Left ventricle myocardium inferior (tissue), 1 donor: Measurements from ENCODE around the gene SCLY. TPM values are rescaled to one million over a fixed set of nuclear protein-coding genes. Genes with fewer than 3 reads are reported as not detected.
"Not testable (repeated sequence)": the region's sequence is repeated elsewhere in the genome, so short reads cannot be mapped to it uniquely, and the experiment has no call there.

Experiments used
- DNase-seq: peaks from one replicate; pipeline ENCODE4 v3.0.0-alpha.2; 2020
- H3K27ac ChIP-seq: fragments of 200-600 bp; replicated peaks from 2 replicates; pipeline ENCODE4 v1.8.0; 2021
- H3K27me3 ChIP-seq: fragments of 200-600 bp; 2 replicates; pipeline ENCODE4 v1.8.0; 2021; ENCODE audit warnings: low read depth
- H3K36me3 ChIP-seq: fragments of 200-600 bp; 2 replicates; pipeline ENCODE4 v1.8.0; 2021
- H3K4me1 ChIP-seq: fragments of 200-600 bp; 2 replicates; pipeline ENCODE4 v1.8.0; 2021
- H3K4me3 ChIP-seq: fragments of 200-600 bp; 2 replicates; pipeline ENCODE4 v1.8.0; 2021; ENCODE audit warnings: mild to moderate bottlenecking, moderate library complexity
- H3K9me3 ChIP-seq: fragments of 200-600 bp; replicated peaks from 2 replicates; pipeline ENCODE4 v1.8.0; 2021
- CTCF ChIP-seq: fragments of 200-600 bp; IDR thresholded peaks from 2 replicates; pipeline ENCODE4 v1.8.0; 2021; ENCODE audit warnings: antibody characterized with exemption, mild to moderate bottlenecking, borderline replicate concordance
- intact Hi-C: fragments of 100-400 bp; cut with micrococcal nuclease; formaldehyde crosslinking; loops from one replicate; pipeline ENCODE4 v1.11.0; 2022
- total RNA-seq: library from RNA; stranded (reverse); fragmentation: NEBNext Ultra II Directional; extraction: Animal tissue kit (Norgen Biotek cat#: 25700); gene quantifications from one replicate; pipeline ENCODE4 v1.2.1, GENCODE V29; 2021
- donor health status: DM: no; HTN: yes; CAD: no; lungs with severe emphysema.

The SCLY gene
- total RNA-seq, 1 donor from 2014 or later = 10.9 TPM

- Histone ChIP-seq H3K27me3 (no peaks in the 10 kb centered on the region), H3K9me3 (no peaks in the 10 kb centered on the region), H3K4me3 (no peak overlapping the region), H3K36me3 (peaks cover 68% of the 10 kb centered on the region), H3K4me1 (no peaks in the 10 kb centered on the region), H3K27ac (no peak overlapping the region)
- TF ChIP-seq CTCF = no peak
- intact Hi-C loops = no loop called here
- DNase-seq = no peak
These were observed 29.1 kb upstream of the SCLY start for GRCh38 chr2:238031751-238032150.

GRCh38 chr2:238032755-238033337, 28.0 kb upstream of the SCLY start:
- H3K27ac ChIP-seq = no peak overlapping the region
- no peak overlapping the region for H3K4me3 ChIP-seq
- H3K27me3 ChIP-seq = no peaks in the 10 kb centered on the region
- H3K36me3 ChIP-seq = peaks cover 71% of the 10 kb centered on the region
- TF ChIP-seq CTCF = no peak
- intact Hi-C loops = no loop called here
- no peaks in the 10 kb centered on the region for H3K4me1 ChIP-seq
- no peaks in the 10 kb centered on the region for H3K9me3 ChIP-seq
- no peak for DNase-seq

- H3K9me3 ChIP-seq, intact Hi-C loops, H3K4me3 ChIP-seq, DNase-seq, H3K27ac ChIP-seq, H3K27me3 ChIP-seq, H3K4me1 ChIP-seq: not testable (repeated sequence)
- peaks cover 82% of the 10 kb centered on the region for H3K36me3 ChIP-seq
These were observed 26.8 kb upstream of the SCLY start for GRCh38 chr2:238033991-238034390.

- Histone ChIP-seq H3K4me3 (no peak overlapping the region), H3K9me3 (no peaks in the 10 kb centered on the region), H3K27ac (no peak overlapping the region), H3K4me1 (peaks cover 12% of the 10 kb centered on the region), H3K27me3 (no peaks in the 10 kb centered on the region), H3K36me3 (peaks cover 87% of the 10 kb centered on the region)
- TF ChIP-seq CTCF = no peak
- intact Hi-C loops = no loop called here
- no peak for DNase-seq
These were observed 22.6 kb upstream of the SCLY start for GRCh38 chr2:238038203-238038602.

- peaks cover 88% of the 10 kb centered on the region for H3K36me3 ChIP-seq
- intact Hi-C loops = no loop called here
- H3K4me1 ChIP-seq = peaks cover 12% of the 10 kb centered on the region
- no peak for DNase-seq
- no peaks in the 10 kb centered on the region for H3K27me3 ChIP-seq
- no peaks in the 10 kb centered on the region for H3K9me3 ChIP-seq
- H3K4me3 ChIP-seq = no peak overlapping the region
- TF ChIP-seq CTCF = no peak
- H3K27ac ChIP-seq = no peak overlapping the region
These were observed 21.6 kb upstream of the SCLY start for GRCh38 chr2:238039151-238039550.

- peaks cover 89% of the 10 kb centered on the region for H3K36me3 ChIP-seq
- peaks cover 12% of the 10 kb centered on the region for H3K4me1 ChIP-seq
- TF ChIP-seq CTCF = no peak
- no peak overlapping the region for H3K27ac ChIP-seq
- DNase-seq = no peak
- intact Hi-C loops = no loop called here
- no peak overlapping the region for H3K4me3 ChIP-seq
- no peaks in the 10 kb centered on the region for H3K27me3 ChIP-seq
- no peaks in the 10 kb centered on the region for H3K9me3 ChIP-seq
These were observed 20.8 kb upstream of the SCLY start for GRCh38 chr2:238039985-238040384.
